ENCODE measurements around the gene IMP4.

DNA sequence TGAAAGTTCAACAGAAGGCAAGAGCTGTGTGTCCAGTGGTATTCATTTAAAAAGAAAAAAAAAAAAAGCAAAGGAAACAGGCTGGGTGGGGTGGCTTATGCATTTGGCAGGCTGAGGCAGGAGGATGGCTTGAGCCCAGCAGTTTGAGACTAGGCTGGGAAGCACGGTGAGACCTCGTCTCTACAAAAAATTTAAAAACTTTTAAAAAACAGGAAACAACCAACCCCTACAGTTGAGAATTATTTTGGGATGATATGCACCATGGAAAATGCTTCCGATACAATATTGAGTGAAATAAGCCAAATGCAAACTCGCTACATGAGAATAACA lies 44.3 kb downstream of the IMP4 start:
- no peak for TF ChIP-seq EZH2 (IDR thresholded peaks at IDR 0.05; ENCODE audit: insufficient read depth, poor library complexity, severe bottlenecking)
- no peak for TF ChIP-seq EZH2phosphoT487 (IDR thresholded peaks at IDR 0.05; ENCODE audit: insufficient read depth, low read depth)

All from GM23248 (cell line).